DMS114 treated with DMSO at 0.1 percent for 48 hours (cell line): ENCODE data around the gene PIGX.
A peak's percentile ranks its signal among the peaks of the same experiment; 100 is the strongest.
"Not testable (repeated sequence)": the region's sequence is repeated elsewhere in the genome, so short reads cannot be mapped to it uniquely, and the experiment has no call there.

Experiments
- DNase-seq: peaks from one replicate; lab custom pipeline; 2025; ENCODE audit not compliant: unreplicated experiment; lab: John Stamatoyannopoulos, UW

Gene PIGX

DNA sequence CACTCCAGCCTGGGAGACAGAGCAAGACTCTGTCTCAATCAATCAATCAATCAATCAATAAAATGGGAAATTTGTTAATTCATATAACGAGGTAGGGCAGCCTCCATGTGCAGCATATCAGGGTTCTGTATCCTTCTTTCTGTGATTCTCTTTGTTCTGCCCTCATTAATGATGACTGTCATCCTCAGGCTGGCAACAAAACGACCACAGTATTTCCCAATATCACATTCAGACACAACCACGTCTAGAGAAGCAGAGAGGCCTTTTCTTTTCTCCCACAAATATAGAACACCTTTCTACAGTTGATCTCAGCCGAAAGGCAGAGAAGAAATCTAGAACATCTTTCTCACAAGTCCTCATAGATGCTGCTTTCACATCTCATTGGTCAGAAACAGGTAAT is 11.4 kb upstream of the PIGX start:
- no peak for DNase-seq

- no peak for DNase-seq
These were observed 5.8 kb upstream of the PIGX start for GRCh38 chr3:196706327-196706726.

DNA sequence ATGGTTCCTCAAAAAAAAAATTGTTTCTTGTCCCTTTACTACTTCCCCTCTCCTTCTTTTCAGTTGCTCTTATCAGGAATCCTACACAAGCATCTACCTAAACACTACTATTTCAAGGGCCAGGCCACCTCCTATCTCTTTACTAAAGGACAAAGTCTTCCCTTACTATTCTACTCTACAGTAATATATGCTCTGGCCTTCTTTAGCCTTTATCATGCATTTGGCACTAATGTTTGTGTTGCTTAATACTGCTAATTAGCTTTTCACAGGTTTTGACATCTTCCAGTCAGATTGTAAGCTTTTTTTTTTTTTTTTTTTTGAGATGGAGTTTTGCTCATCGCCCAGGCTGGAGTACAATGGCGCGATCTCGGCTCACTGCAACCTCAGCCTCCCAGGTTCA is 5.4 kb upstream of the PIGX start:
- DNase-seq: no peak

GRCh38 chr3:196707566-196707965 is 4.6 kb upstream of the PIGX start:
- DNase-seq: no peak

GRCh38 chr3:196708467-196708866 is 3.7 kb upstream of the PIGX start:
- no peak for DNase-seq

DNA sequence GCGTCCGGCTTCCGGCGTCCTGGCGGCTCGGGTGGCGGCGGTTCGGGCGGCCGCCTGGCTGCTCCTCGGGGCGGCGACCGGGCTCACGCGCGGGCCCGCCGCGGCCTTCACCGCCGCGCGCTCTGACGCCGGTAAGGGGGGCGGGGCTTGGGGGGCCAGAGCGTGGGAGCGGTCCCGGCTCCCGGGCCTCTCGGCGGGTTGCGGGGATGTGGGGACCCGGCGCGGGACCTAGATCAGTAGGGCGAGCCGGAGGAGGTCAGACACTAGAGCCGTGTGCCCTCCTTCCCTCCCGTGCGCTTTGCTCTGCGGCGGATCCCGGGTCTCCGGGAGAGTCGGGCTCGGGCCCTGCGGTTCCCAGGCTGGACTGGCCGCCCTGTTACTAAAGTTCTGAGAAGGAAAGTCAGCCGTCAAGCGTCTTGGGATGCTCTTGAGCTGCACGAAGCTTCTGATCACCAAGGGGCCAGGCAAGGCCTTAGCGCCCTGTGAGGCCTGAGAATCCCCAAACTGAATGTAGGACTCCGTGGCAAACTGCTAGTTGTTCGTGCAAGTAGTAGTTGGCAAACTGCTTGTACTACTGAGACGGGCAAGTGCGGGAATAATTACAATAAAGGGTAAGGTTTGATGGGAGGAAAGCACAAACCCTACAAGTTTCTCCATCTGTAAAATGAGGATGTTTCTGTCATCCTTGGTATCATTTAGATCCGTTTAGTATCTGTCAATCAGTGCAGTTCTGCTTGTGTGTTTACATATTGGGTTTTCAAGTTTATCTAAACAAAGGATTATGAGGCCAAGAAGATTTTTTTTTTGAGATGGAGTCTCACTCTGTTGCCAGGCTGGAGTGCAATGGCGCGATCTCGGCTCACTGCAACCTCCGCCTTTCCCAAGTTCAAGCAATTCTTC is 587 bp downstream of the PIGX start:
- peak; percentile 18 for DNase-seq

- DNase-seq: not testable (repeated sequence)
These were observed 5.0 kb downstream of the PIGX start for GRCh38 chr3:196717162-196717561.

DNA sequence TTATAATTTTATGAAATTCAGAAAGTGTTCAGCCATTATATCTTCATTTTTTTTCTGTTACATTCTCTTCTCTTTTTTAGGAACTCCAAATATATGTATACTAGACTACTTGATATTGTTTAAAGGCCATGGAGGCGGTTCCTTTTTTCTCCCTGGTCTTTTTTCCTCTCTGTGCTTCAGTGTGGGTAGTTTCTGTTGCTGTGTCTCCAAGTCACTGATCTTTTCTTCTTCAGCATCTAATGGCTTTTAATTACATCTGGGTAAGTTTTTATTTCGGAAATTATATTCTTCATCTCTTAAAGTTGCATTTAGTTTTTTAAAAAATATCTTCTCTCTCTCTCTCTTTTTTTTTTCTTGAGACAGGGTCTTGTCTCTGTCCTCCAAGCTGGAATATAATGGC is 8.9 kb downstream of the PIGX start:
- no peak for DNase-seq

DNA sequence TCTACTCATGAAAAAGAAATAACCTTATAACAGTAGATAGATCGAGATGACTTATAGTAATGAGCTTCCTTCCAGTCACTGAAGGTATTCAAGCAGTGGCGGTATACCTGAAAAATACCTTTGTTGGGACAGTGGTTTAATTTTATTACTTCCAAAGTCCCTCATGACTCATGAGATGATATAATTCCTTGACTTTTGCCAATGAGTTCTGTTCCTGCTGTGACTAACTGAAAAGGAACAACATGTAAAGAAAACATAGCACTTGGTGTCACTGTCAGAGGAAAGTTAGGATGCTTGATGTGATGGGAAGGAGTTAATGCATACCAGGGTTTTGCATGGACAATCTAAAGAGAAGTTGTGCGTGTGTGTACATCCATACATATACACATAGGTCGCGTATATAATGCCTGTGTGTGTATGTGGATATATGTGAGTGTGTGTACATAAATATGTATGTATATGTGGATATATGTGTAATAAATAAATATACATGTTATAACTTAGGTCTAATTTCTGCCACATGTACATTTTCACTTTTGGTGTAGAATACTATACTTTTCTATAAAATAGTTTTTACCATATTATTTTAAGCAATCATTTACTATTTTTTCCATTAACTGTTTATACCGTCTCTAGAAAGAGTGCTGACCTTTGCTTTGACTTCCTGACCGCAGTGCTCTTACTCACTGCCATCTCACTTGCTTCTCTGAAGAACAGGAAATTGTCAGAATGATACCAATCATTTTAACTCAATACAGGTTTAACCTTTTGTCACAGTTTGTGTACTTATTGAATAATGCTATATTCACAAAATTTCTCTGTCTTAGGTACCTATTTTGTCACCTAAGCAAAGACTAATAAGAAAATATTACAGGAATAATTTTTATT is 14.9 kb downstream of the PIGX start:
- no peak for DNase-seq

GRCh38 chr3:196735751-196736150 is 23.6 kb downstream of the PIGX start:
- no peak for DNase-seq

- DNase-seq: no peak
These were observed 24.6 kb downstream of the PIGX start for GRCh38 chr3:196736670-196737374.

- no peak for DNase-seq
These were observed 25.5 kb downstream of the PIGX start for GRCh38 chr3:196737655-196738054.

GRCh38 chr3:196739671-196740480 is 27.7 kb downstream of the PIGX start, which contains the start of gene PAK2:
PAK2 (plus strand) TSS chr3:196739857; CDS start chr3:196782647, 42,790 bp downstream.
- DNase-seq: peak; percentile 90

DNA sequence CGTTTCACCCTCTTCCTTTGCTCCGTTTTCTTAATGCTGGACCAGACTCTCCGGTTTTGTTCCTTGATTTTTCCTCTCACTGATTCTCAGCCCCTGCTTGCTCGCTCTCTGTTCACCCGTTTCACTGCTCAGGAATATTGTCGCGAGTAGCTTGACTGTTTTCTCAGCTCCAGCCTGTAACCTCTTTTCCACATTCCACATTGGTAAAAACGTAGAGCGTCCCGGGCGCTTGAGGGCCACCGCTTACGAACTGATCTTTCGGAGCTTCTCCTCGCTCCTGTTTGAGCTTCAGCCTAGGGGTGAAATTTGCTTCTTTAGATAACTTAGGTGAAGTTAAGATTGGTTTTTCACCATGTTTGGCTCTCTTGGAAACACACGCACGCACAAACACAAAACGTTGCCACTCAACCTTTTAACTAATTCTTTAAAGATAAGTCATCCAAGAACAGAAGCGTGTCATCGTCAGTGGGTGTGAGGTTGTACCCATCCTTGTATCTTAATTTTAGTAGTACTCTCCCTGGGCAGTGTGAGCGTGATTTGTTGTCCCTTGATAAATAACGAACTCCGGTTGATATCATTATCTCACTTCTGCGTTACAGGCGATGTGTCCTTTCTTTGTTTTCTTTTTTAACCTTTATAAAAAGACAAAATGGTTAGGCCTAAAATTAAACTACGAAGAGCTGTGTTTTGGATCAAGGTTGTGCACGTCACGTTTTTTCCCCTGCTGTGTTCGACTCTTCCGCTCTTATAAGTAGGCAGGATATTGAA is 28.5 kb downstream of the PIGX start:
- no peak for DNase-seq

DNA sequence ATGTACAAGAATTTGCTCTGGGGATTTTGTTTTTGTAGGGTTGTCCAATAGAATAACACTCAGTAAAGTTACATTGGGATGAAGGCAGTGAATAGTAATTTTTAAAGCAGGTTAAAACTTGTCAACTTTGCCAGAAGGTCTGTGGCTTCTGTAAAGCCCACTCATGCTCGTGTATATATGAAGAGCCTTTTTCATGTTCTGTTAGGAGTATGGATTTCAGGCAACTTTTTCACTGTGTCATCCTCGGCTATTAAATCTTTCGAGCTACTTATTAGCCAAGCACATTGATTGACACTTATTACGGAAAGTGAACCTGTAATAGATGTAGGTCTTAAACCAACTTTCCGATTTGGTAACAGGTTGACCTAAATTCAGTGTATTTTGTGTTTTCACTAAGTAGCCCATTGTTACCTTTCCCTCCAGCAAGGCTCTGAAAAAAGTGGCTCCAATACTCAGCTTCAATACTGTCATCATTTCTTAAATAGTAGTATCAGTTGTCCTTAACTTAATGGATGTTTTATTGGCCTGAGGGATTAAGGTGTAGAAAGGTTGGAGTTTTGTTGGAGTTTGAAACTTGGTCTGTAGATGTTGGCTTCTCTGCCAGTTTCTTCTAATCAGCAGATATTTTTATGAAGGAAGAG is 29.2 kb downstream of the PIGX start:
- DNase-seq: no peak

DNA sequence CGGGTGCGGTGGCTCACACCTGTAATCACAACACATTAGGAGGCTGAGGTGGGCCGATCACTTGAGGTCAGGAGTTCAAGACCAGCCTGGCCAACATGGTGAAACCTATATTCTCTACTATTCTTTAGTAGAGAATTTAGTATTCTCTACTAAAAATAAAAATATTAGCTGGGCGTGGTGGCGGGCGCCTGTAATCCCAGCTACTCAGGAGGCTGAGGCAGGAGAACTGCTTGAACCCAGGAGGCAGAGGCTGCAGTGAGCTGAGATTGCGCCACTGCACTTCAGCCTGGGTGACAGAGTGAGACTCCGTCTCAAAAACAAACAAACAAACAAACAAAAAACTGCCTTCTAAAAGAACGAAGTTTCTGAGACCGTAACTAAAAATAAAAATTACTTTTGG is 31.4 kb downstream of the PIGX start:
- not testable (repeated sequence) for DNase-seq

DNA sequence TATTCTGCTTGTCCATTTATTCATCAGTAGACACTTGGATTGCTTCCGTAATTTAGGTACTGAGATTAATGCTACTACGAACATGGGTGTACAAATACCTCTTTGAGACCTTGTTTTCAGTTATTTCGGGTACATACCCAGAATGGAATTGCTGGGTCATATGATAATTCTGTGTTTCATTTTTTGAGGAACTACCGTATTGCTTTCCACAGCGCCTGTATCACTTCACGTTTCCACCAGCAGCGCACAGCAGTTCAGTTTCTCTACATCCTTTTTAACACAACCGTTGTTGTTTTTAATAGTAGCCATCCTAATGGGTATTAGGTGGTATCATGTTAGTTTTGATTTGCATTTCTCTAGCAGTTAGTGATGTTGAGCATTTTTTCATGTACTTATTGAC is 36.9 kb downstream of the PIGX start:
- DNase-seq: no peak

DNA sequence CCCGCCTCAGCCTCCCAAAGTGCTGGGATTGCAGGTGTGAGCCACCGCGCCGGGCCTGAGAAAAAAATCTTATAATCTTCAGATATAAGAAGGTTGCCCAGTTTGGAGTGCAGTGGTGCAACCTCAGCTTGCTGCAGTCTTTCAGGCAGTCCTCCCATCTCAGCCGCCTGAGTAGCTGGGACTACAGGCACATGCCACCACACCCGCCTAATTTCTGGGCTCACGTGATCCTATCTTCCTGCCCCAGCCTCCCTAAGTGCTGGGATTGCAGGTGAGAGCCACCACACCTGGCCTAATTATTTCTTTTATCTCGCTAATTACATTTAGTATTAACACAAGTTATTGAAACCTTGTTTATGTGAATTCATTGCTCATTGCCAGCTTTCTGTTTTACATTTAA is 41.0 kb downstream of the PIGX start:
- DNase-seq: no peak
